DMS53 treated with DMSO at 0.1 percent for 48 hours (cell line): Measurements from ENCODE around the gene FCHSD2.

Experiments used
- DNase-seq: peaks from one replicate; lab custom pipeline; 2025; ENCODE audit not compliant: unreplicated experiment; lab: John Stamatoyannopoulos, UW

Gene FCHSD2

GRCh38 chr11:72826942-72827480, 315.1 kb downstream of the FCHSD2 start:
- DNase-seq, result no peak

DNA sequence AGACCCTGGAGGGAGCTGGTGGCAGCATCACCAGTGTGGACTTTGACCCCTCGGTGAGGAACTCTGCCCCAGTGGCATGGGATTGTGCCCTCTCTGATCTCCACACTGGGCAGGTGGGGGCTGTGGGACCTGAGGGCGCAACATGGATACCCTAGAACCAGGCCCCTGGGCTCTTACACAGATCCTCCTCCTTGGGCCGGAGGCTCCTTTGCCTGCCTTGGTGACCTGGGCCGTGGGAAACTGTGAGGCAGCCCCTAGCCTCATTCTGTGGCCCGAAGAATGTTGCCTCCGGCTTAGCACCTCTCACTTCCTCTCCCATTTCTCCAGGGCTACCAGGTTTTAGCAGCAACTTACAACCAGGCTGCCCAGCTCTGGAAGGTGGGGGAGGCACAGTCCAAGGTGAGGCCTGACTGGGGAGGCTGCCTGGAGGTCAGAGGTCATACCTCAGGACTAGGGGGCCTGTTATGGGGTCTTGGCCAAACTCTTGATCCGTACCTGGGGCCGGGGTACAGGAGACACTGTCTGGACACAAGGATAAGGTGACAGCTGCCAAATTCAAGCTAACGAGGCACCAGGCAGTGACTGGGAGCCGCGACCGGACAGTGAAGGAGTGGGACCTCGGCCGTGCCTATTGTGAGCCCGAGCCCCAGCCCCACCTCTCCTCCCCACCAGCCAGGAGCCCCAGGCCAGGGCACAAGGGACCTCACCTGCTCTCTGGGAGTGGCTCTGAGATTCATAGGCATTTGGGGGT, 315.8 kb downstream of the FCHSD2 start:
- no peak for DNase-seq

DNA sequence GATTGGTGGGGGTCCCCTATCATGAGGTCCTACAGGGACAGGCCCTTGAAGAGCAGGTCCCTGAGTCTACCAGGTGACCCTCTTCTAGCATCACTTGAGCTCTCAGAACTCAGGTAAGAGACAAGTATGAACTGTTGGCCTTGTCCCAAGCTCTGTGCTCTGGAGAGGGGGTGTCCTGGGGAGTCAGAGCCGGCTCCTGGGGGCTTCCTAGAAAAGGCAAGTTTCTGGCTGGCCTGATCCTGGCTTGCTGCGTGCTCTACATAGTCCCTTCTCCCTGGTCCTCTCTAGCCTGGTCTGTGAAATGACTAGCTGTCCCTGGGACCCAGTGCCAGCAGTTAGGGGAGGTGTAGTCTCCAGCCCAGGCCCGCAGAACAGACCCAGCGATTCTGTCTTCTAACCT, 316.5 kb downstream of the FCHSD2 start:
- no peak for DNase-seq

- DNase-seq, result no peak
Observed at GRCh38 chr11:72824811-72825505, 317.2 kb downstream of the FCHSD2 start.

GRCh38 chr11:72824020-72824419, 318.1 kb downstream of the FCHSD2 start:
- no peak for DNase-seq

- DNase-seq, result no peak
Observed at GRCh38 chr11:72823105-72823804, 318.9 kb downstream of the FCHSD2 start.

DNA sequence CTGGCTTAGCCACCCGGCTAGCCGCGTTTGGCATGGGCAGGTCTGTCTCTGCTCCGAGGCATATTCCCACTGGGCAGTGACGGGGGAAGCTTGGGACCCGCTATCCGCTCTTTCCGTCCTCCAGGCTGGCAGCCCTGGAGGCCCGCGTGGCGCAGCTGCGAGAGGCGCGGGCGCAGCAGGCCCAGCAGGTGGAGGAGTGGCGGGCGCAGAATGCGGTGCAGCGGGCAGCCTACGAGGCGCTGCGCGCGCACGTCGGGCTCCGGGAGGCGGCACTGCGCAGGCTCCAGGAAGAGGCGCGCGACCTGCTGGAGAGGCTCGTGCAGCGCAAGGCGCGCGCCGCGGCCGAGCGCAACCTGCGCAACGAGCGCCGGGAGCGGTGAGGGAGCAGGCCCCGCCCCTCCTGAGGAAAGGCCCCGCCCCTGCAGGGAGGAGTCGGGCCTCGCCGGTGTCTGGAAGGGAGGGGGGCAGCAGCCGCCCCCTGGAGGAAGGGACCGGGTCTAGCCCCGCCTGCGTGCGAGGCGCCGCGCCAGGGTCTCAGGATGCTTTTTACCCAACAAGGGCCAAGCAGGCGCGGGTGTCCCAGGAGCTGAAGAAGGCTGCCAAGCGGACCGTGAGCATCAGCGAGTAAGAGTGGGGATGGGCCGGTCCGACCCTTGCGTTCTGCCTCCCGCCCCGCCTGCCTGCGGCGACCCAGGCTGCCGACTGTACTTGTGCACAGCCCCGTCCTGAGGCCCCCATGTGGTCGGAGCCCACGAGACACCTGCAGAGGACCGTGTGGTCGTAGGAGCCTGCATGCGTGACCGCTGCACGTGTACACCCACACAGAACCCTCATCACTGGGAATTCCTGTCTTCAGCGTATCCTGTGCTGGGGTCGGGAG, 320.0 kb downstream of the FCHSD2 start:
- DNase-seq, result peak; percentile 97

DNA sequence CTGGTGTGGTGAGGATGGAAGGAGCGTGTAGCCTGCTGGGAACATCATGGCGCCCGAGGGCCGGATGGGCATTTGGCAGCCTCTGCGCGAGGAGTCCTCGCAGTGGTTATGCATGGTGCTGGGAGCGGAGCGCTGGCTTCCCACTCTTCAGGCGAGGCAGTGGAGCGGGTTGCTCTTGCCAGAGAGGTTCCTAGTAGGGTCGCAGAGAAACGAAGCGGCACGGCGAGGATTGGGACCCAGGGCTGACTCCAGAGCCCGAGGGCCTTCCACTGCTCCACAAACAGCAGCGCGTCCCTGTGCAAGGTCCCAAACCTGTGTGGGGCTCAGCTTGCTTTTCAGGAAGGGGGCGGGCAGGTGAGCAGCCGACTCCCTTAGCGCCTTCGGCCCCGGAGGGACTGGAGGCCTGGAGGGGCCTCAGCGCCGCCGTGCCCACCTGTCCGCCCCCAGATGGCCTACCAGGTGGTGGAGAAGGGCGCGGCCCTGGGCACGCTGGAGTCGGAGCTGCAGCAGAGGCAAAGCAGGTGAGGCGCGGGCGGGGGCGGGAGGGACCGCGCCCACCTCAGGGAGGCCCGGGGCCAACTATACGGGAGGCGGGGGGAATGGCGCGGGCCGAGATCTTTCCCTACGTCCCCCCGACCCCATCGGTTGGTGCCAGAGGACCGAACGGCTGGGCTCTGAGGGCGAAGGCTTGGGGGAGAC, 320.7 kb downstream of the FCHSD2 start:
- no peak for DNase-seq

GRCh38 chr11:72820439-72821139, 321.5 kb downstream of the FCHSD2 start:
- DNase-seq, result no peak

DNA sequence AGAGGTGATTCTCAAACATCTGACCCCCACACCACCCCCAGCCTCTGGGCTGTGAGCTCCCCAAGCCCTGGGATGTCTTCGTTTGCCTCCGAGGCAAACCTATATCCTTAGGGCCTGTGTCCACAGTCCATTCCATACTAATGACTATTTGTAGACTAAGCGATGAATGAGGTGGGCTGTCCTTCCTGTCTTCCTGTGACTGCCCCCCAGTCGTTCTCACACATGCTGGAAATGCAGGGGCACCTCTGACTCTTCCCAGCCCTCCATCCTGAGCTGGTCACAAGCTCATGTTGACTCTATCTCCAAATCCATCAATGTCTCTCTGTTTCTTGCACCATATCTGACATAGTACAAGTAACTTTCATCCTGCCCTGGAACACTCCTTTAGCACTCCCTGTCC, 323.1 kb downstream of the FCHSD2 start:
- no peak for DNase-seq

DNA sequence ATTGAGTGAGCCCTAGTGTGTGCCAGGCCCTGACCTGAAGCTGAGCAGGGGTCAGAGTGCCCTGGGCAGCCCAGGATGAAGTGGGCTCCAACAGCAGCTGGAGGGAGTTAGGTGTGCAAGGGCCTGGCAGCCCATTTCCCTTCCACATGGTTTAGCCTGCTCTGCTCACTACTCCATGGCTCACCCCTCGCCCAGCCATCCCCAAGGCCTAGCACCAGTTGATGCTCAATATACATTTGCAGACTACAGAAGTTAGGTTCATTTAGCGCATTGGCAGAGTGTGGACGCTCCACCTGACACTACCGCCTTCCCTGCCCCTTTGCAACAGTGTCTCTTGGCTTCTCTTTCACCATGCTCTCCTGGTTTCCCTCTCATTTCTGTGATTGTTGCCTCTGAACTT, 324.2 kb downstream of the FCHSD2 start:
- DNase-seq, result no peak

DNA sequence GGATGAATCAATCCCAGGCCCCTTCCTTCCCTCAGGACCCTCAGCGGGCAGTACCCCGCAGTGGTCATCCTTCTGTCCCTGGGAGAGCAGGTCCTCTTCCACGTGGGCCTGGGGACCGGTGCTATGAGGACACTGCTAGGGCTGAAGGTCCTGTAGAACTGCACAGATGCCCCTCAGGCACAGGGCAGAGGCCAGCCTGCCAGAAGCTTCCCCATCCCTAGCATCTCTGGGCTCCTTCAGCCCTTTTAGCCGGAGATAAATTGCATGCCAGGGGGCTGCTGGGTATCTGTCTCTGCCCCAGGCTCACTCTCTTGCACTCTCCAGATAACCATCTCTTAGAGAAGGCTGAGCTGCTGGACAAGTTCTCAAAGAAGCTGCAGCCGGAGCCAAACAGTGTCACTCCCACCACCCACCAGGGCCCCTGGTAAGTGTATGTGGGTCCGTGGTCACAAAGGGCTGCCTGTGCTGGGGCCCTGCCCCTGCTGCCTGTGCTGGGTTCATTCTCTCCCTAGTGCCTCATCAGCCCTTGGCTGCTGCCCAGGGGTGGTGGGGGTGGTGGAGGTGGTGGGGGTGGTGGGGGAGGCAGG, 325.6 kb downstream of the FCHSD2 start:
- DNase-seq, result no peak

GRCh38 chr11:72815110-72815618, 327.0 kb downstream of the FCHSD2 start:
- DNase-seq, result peak; percentile 86

GRCh38 chr11:72814286-72815109, 327.6 kb downstream of the FCHSD2 start, which contains the start of gene ATG16L2:
ATG16L2 (plus strand) TSS chr11:72814411; CDS start chr11:72814446, 35 bp downstream.
- peak; percentile 96 for DNase-seq

- peak; percentile 96 for DNase-seq
Observed at GRCh38 chr11:72813740-72814285, 328.3 kb downstream of the FCHSD2 start.

DNA sequence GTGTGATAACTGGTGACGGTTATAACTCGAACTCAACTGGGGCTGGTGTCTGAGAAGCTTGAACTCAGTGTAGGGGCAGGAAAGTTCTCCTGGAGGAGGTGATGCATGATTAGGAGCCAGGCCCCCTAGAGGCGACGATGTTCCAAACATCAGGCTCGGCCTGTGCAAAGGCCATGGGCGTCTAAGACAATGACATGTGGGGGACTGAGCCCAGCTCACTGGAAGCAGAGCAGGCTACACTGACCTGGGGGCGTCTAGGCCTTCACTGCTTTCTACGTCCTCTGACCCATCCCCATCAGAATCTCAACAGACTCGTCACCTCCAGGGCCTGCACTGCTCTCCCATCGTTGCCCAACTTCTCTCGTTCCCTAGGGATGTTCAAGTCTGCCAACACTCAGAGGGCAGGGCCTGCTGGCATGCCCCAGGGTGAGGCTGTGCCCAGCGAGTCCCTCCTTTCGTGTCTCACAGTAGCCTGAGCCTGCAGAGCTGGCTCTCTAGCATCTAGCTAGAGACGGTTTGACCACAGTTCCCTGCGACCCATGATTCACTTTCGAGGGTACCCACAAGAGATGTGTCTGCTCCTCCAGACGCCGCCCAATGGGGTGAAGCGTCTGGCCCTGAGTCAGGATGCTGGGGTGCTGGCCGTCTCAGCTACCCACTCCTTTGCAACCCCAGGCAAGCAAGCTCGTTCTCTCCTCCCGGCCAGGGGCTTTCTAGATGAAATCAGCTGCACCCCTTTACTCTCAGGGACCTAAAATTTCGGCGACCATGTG, 329.0 kb downstream of the FCHSD2 start:
- peak; percentile 83 for DNase-seq

GRCh38 chr11:72812604-72812966, 329.5 kb downstream of the FCHSD2 start:
- peak; percentile 83 for DNase-seq
